Fibroblast of mammary gland (primary cell): ENCODE data around the gene ARID5B.
A peak's percentile ranks its signal among the peaks of the same experiment; 100 is the strongest.

Experiments used
- DNase-seq: peaks from one replicate; pipeline ENCODE4 v3.0.0-alpha.2; 2010; ENCODE audit warnings: low read depth
- H3K4me3 ChIP-seq: 2 replicates; pipeline ENCODE4 v1.5.1; 2011; ENCODE audit warnings: low read depth, mild to moderate bottlenecking, low read length, moderate library complexity; ENCODE audit not compliant: control insufficient read depth
- TF ChIP-seq, protein P1 (sequence below): conservative IDR thresholded peaks from 2 replicates; pipeline ENCODE4 v1.5.1; 2011; ENCODE audit warnings: low read depth, low read length, inconsistent platforms; ENCODE audit not compliant: control insufficient read depth, insufficient read depth

ARID5B gene

GRCh38 chr10:62031507-62031906 is 130.0 kb downstream of the ARID5B start:
- no peak for DNase-seq
- H3K4me3 ChIP-seq, result no peak overlapping the region
- TF ChIP-seq, protein P1, sequence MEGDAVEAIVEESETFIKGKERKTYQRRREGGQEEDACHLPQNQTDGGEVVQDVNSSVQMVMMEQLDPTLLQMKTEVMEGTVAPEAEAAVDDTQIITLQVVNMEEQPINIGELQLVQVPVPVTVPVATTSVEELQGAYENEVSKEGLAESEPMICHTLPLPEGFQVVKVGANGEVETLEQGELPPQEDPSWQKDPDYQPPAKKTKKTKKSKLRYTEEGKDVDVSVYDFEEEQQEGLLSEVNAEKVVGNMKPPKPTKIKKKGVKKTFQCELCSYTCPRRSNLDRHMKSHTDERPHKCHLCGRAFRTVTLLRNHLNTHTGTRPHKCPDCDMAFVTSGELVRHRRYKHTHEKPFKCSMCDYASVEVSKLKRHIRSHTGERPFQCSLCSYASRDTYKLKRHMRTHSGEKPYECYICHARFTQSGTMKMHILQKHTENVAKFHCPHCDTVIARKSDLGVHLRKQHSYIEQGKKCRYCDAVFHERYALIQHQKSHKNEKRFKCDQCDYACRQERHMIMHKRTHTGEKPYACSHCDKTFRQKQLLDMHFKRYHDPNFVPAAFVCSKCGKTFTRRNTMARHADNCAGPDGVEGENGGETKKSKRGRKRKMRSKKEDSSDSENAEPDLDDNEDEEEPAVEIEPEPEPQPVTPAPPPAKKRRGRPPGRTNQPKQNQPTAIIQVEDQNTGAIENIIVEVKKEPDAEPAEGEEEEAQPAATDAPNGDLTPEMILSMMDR, result no peak

- no peak for DNase-seq
- H3K4me3 ChIP-seq, result no peak overlapping the region
- TF ChIP-seq, protein P1, result no peak
Observed at GRCh38 chr10:62033125-62033524, 131.6 kb downstream of the ARID5B start.

DNA sequence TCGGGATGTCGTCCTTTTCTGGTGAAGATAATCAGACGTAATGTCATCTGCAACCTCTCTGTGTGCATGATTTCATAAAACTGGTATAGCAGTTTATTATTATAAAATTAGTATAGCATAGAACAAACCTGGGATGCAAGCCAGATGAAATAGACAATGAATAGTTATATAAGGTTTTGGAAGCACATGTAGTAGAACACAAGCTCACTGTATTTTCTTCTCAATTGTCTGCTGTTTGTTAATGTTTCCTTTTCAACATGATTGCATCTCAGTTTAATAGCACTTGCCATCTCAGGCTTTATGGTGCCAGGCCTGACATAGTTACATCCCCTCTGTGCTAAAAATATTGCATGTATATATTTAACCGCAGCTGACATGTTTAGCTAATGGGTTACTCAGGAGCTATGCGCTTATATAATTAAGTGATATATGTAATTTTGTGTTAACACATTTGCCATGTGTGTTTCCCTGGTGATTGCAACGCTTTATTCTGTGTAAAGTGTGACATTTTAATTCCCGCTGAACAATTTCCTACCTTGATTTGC is 132.7 kb downstream of the ARID5B start:
- DNase-seq, result no peak
- TF ChIP-seq, protein P1, result no peak
- no peak overlapping the region for H3K4me3 ChIP-seq

GRCh38 chr10:62036186-62037081 is 134.9 kb downstream of the ARID5B start:
- H3K4me3 ChIP-seq, result no peak overlapping the region
- TF ChIP-seq, protein P1, result no peak
- no peak for DNase-seq

DNA sequence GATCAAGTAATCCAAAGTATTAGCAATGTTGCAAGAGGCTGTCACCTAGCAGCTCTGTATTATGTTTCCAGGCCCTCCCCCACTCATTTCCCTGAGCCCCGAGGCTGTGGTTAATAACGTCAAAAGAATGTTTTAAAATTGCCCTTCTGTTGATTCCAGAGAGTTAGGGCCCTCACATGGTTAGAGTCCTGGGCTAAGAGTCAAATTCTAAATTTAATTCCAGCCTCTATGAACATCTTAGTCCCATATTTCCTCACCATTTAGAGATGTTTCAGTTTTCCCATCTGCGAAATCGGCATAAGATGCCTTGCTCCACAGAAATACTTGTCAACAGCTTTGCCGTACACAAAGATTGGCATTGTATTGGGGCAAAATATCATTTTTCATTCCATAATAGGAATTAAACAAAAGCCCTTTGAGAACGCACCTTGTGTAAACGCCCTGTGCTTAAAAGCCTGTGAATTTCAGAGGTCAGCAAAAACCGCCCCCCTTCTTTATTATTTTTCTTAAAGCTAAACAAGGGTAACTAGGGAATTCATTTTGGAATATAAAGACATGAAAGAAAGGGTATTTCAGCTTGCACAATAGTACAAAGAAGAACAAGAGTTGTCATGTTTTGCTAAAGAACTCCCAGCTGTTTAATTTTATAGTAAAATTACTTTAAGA is 135.8 kb downstream of the ARID5B start:
- TF ChIP-seq, protein P1, result no peak
- DNase-seq, result peak; percentile 76
- H3K4me3 ChIP-seq, result no peak overlapping the region

DNA sequence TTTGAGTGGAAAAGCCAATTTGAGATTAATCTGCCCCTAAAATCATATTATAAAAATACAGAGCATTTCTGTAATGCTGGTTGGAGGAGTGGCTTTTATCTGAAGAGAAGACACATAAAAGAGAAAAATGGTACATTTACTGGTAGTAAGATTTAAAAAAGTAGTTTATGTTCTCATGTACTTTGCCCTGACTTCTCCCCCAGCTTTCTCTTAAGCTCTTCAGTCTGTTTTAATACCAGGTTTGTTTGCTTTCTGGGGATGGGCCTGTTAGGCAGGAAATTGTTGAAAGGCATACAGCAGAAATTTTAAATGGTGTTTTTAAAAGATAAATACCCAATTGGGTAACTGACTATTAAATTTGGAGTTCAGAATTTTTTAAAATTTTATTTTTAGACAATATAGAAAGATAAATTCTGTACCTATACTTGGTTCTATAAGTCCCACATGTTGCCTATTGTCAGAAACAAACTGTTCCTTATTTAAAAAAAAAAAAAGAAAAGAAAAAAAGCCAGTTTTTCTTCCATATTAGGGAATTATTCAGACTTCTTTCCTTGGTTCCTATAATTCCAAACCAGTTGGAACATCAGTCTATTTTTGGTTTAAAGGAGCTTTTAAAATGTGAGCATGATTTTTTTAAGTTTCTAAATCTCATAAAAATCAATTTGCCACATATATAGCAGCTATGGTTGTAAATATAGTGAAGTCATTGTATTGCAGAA is 136.6 kb downstream of the ARID5B start:
- TF ChIP-seq, protein P1, result no peak
- H3K4me3 ChIP-seq, result no peak overlapping the region
- no peak for DNase-seq
